Measurements from ENCODE around the gene HPSE2. TPM values are rescaled to one million over a fixed set of nuclear protein-coding genes. Genes with fewer than 3 reads are reported as not detected.
A peak's percentile ranks its signal among the peaks of the same experiment; 100 is the strongest.

HPSE2 gene
- total RNA-seq, 1 donor from 2014 or later: not detected

DNA sequence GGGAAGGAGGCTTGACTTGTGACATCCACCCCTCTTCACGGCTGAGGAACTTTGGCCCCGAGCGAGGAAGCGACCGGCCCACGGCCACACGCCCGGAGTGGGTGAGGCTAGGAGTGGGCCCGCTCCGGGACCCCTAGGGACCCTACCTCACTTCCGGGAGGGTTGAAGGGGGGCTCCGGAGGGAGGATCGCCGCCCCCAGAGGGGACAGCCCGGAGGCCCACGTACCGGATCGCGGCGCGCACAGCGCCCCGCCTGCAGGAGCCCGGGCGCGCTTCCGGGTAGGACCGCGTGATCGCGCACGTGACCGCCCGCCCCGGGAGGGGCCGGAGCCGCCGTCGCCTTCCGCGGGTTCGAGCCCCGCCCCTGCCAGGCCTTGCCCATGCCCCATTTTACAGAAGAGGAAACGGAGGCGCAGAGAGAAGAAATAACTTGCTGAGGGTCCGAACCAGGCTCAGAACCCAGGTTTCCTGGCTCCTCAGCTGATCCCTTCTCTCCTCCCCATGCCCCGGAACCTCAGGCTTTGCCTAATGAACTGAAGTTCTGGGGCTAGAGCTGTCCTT lies 788.9 kb downstream of the HPSE2 start, which contains the start of gene HPS1:
Gene HPS1, minus strand, starts transcription at position 275 of the 561 bp plus-strand sequence. CDS start 3,695 bp downstream, outside the sequence.
- Mint-ChIP-seq H3K4me1 (ENCODE audit: low read depth) (peaks cover 30% of the 10 kb centered on the region), H3K27ac (peak within 1 kb of the TSS; percentile 80), H3K36me3 (ENCODE audit: low read depth) (peaks cover 24% of the 10 kb centered on the region), H3K9me3 (no peaks in the 10 kb centered on the region), H3K4me3 (peak within 1 kb of the TSS; percentile 92), H3K27me3 (ENCODE audit: insufficient read depth) (peaks cover 18% of the 10 kb centered on the region)
- intact Hi-C loops (cut with micrococcal nuclease): loop anchor here (2.0 to 5.0 kb wide), 3 partner anchors 312 to 1171 kb away; partner anchors contain the start of genes GOT1 and R3HCC1L
- DNase-seq (ENCODE audit: low spot score): peak; percentile 78

- H3K27ac Mint-ChIP-seq: peak overlapping the region; percentile 80
- DNase-seq (ENCODE audit: low spot score): peak; percentile 23
- peaks cover 17% of the 10 kb centered on the region for H3K27me3 Mint-ChIP-seq (ENCODE audit: insufficient read depth)
- intact Hi-C loops (cut with micrococcal nuclease): loop anchor here (2.0 to 5.0 kb wide), 3 partner anchors 311 to 1171 kb away; partner anchors contain the start of genes GOT1 and R3HCC1L
- H3K4me1 Mint-ChIP-seq (ENCODE audit: low read depth): peaks cover 35% of the 10 kb centered on the region
- H3K4me3 Mint-ChIP-seq: peak overlapping the region; percentile 92
- H3K36me3 Mint-ChIP-seq (ENCODE audit: low read depth): peaks cover 28% of the 10 kb centered on the region
- H3K9me3 Mint-ChIP-seq: no peaks in the 10 kb centered on the region
Observed at GRCh38 chr10:98446151-98446660, 789.4 kb downstream of the HPSE2 start.

- DNase-seq (ENCODE audit: low spot score): no peak
- intact Hi-C loops (cut with micrococcal nuclease): loop anchor here (5.0 kb wide), 2 partner anchors 987 to 1172 kb away; partner anchors contain the start of gene GOT1
- Mint-ChIP-seq H3K9me3 (no peaks in the 10 kb centered on the region), H3K36me3 (ENCODE audit: low read depth) (peaks cover 32% of the 10 kb centered on the region), H3K4me3 (peak overlapping the region; percentile 92), H3K27ac (peak overlapping the region; percentile 80), H3K27me3 (ENCODE audit: insufficient read depth) (peaks cover 11% of the 10 kb centered on the region), H3K4me1 (ENCODE audit: low read depth) (peaks cover 39% of the 10 kb centered on the region)
Observed at GRCh38 chr10:98445200-98445812, 790.3 kb downstream of the HPSE2 start.

- Mint-ChIP-seq H3K4me3 (peak overlapping the region; percentile 92), H3K27ac (peak overlapping the region; percentile 51), H3K36me3 (ENCODE audit: low read depth) (peaks cover 39% of the 10 kb centered on the region), H3K4me1 (ENCODE audit: low read depth) (peaks cover 39% of the 10 kb centered on the region), H3K9me3 (peaks cover 3% of the 10 kb centered on the region), H3K27me3 (ENCODE audit: insufficient read depth) (peaks cover 3% of the 10 kb centered on the region)
- DNase-seq (ENCODE audit: low spot score): no peak
- intact Hi-C loops (cut with micrococcal nuclease): loop anchor here (5.0 kb wide), 2 partner anchors 988 to 1173 kb away; partner anchors contain the start of gene GOT1
Observed at GRCh38 chr10:98444314-98445006, 791.2 kb downstream of the HPSE2 start.

DNA sequence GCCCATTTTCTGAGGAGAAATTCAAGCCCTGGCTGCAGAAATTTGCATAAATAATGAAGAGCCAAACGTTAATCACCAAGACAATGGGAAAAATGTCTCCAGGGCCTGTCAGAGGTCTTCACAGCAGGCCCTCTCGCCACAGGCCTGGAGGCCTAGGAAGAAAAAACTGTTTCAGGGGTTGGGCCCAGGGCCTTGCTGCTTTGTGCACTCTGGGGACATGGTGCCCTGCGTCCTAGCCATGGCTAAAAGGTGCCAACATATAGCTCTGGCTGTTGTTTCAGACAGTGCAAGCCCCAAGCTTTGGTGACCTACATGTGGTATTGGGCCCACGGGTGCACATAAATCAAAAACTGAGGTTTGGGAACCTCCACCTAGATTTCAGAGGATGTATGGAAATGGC lies 796.9 kb downstream of the HPSE2 start:
- Mint-ChIP-seq H3K4me1 (ENCODE audit: low read depth) (peaks cover 35% of the 10 kb centered on the region), H3K27me3 (ENCODE audit: insufficient read depth) (no peaks in the 10 kb centered on the region), H3K9me3 (peaks cover 3% of the 10 kb centered on the region), H3K27ac (no peak overlapping the region), H3K4me3 (no peak overlapping the region), H3K36me3 (ENCODE audit: low read depth) (peaks cover 64% of the 10 kb centered on the region)
- intact Hi-C loops (cut with micrococcal nuclease): no loop called here
- no peak for DNase-seq (ENCODE audit: low spot score)

- DNase-seq (ENCODE audit: low spot score): no peak
- intact Hi-C loops (cut with micrococcal nuclease): no loop called here
- Mint-ChIP-seq H3K4me3 (no peak overlapping the region), H3K36me3 (ENCODE audit: low read depth) (peaks cover 60% of the 10 kb centered on the region), H3K27me3 (ENCODE audit: insufficient read depth) (no peaks in the 10 kb centered on the region), H3K9me3 (peaks cover 3% of the 10 kb centered on the region), H3K27ac (no peak overlapping the region), H3K4me1 (ENCODE audit: low read depth) (peaks cover 18% of the 10 kb centered on the region)
Observed at GRCh38 chr10:98436704-98437103, 798.9 kb downstream of the HPSE2 start.

- H3K27me3 Mint-ChIP-seq (ENCODE audit: insufficient read depth): no peaks in the 10 kb centered on the region
- no peak overlapping the region for H3K4me3 Mint-ChIP-seq
- peaks cover 9% of the 10 kb centered on the region for H3K4me1 Mint-ChIP-seq (ENCODE audit: low read depth)
- H3K9me3 Mint-ChIP-seq: peaks cover 3% of the 10 kb centered on the region
- peaks cover 64% of the 10 kb centered on the region for H3K36me3 Mint-ChIP-seq (ENCODE audit: low read depth)
- no peak for DNase-seq (ENCODE audit: low spot score)
- no peak overlapping the region for H3K27ac Mint-ChIP-seq
- intact Hi-C loops (cut with micrococcal nuclease): no loop called here
Observed at GRCh38 chr10:98435178-98435577, 800.5 kb downstream of the HPSE2 start.

- no peak for DNase-seq (ENCODE audit: low spot score)
- no peaks in the 10 kb centered on the region for H3K27me3 Mint-ChIP-seq (ENCODE audit: insufficient read depth)
- no peak overlapping the region for H3K27ac Mint-ChIP-seq
- no peak overlapping the region for H3K4me3 Mint-ChIP-seq
- H3K36me3 Mint-ChIP-seq (ENCODE audit: low read depth): peaks cover 57% of the 10 kb centered on the region
- no peaks in the 10 kb centered on the region for H3K9me3 Mint-ChIP-seq
- H3K4me1 Mint-ChIP-seq (ENCODE audit: low read depth): peaks cover 9% of the 10 kb centered on the region
- intact Hi-C loops (cut with micrococcal nuclease): no loop called here
Observed at GRCh38 chr10:98433881-98434732, 801.5 kb downstream of the HPSE2 start.

DNA sequence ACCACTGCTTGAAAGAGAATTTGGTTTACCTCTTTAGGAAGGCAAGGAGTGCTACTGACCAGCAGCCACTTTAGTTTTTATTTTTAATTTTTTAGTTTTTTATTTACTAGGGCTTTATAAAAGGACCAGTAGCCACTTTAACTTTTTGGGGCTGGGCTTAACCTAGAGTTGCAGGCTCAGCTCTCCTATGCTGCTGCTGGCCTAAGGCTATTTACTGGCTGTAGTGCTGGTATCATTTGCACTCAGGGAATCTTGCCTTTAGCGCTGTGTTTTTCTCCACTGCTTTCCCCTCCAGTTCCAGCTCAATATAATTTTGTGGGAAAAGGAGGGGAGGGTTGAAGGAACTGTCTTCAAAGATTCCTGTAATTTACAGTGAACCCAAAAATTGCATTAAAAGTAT lies 802.3 kb downstream of the HPSE2 start:
- Mint-ChIP-seq H3K4me1 (ENCODE audit: low read depth) (peaks cover 7% of the 10 kb centered on the region), H3K27me3 (ENCODE audit: insufficient read depth) (no peaks in the 10 kb centered on the region), H3K4me3 (no peak overlapping the region), H3K9me3 (no peaks in the 10 kb centered on the region), H3K36me3 (ENCODE audit: low read depth) (peaks cover 52% of the 10 kb centered on the region), H3K27ac (no peak overlapping the region)
- intact Hi-C loops (cut with micrococcal nuclease): no loop called here
- no peak for DNase-seq (ENCODE audit: low spot score)

DNA sequence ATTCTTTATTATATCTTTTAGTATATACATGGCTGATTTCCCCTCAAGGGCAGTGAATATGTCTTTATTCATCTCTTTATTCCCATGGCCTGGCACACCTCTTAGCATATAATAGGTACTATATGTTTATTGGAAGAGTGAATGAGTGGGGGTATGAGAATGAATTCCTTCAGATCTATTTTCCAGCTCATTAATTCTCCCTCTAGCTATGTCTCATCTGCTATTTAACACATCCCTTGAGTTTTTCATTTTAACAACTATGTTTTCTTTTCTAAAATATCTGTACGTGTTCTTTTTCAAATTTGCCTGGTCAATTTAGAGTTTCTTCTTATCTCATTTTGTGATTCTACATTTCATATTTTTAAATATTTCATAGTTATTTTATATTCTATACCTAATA lies 803.3 kb downstream of the HPSE2 start:
- peaks cover 49% of the 10 kb centered on the region for H3K36me3 Mint-ChIP-seq (ENCODE audit: low read depth)
- intact Hi-C loops (cut with micrococcal nuclease): no loop called here
- H3K4me3 Mint-ChIP-seq: no peak overlapping the region
- H3K4me1 Mint-ChIP-seq (ENCODE audit: low read depth): no peaks in the 10 kb centered on the region
- no peak for DNase-seq (ENCODE audit: low spot score)
- no peaks in the 10 kb centered on the region for H3K9me3 Mint-ChIP-seq
- no peak overlapping the region for H3K27ac Mint-ChIP-seq
- H3K27me3 Mint-ChIP-seq (ENCODE audit: insufficient read depth): no peaks in the 10 kb centered on the region

GRCh38 chr10:98431016-98431415 lies 804.6 kb downstream of the HPSE2 start:
- no peaks in the 10 kb centered on the region for H3K4me1 Mint-ChIP-seq (ENCODE audit: low read depth)
- intact Hi-C loops (cut with micrococcal nuclease): no loop called here
- no peaks in the 10 kb centered on the region for H3K9me3 Mint-ChIP-seq
- DNase-seq (ENCODE audit: low spot score): no peak
- H3K36me3 Mint-ChIP-seq (ENCODE audit: low read depth): peaks cover 43% of the 10 kb centered on the region
- no peaks in the 10 kb centered on the region for H3K27me3 Mint-ChIP-seq (ENCODE audit: insufficient read depth)
- H3K27ac Mint-ChIP-seq: no peak overlapping the region
- H3K4me3 Mint-ChIP-seq: no peak overlapping the region

DNA sequence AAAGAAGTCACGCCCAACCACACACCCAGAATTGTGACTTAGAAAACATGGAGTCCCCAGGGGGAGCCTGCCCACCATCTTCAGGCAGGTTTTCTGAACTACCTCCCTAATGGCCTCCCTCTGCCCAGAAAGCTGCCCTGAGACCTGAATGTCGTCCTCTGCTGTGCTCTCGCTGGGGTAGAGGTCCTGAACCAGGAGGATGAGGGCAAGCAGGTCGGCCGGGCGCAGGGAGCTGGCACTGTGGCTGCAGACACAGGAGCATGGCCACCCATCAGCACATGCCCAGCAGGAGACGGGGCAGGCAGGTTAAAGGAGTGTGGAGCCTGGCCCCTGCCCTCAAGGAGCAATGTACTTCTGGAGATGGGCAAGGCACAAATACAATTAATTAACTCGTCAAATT lies 805.2 kb downstream of the HPSE2 start:
- peaks cover 40% of the 10 kb centered on the region for H3K36me3 Mint-ChIP-seq (ENCODE audit: low read depth)
- H3K9me3 Mint-ChIP-seq: no peaks in the 10 kb centered on the region
- no peaks in the 10 kb centered on the region for H3K4me1 Mint-ChIP-seq (ENCODE audit: low read depth)
- H3K27me3 Mint-ChIP-seq (ENCODE audit: insufficient read depth): no peaks in the 10 kb centered on the region
- no peak overlapping the region for H3K4me3 Mint-ChIP-seq
- intact Hi-C loops (cut with micrococcal nuclease): no loop called here
- no peak for DNase-seq (ENCODE audit: low spot score)
- H3K27ac Mint-ChIP-seq: no peak overlapping the region

All from activated T-helper 1 cell treated with anti-CD3 and anti-CD28 coated beads, Interleukin-12 subunit alpha, Interleukin-12 subunit beta, Interleukin-2, Interleukin-4 antibody, amounts not matched to agents 30 ng/mL and 10 ng/mL and 1 ng/mL, durations not matched to agents 14 hours and 24 hours and 36 hours (primary cell).